ENCODE measurements around the gene DLGAP1.

DLGAP1 gene

GRCh38 chr18:3665780-3666525 is 789.2 kb downstream of the DLGAP1 start:
- TF ChIP-seq CTCF (IDR thresholded peaks at IDR 0.05; ENCODE audit: low read depth, low read length) = peak; percentile 92
- DNase-seq (ENCODE audit: low read depth in 2 of 2) = peak; percentile 94 to 95
- H3K4me3 ChIP-seq (replicated peaks in 1 of 2; ENCODE audit: low read depth in 2 of 2, low read length in 2 of 2) = no peak overlapping the region

GRCh38 chr18:3665204-3665603 is 789.9 kb downstream of the DLGAP1 start:
- no peak overlapping the region for H3K4me3 ChIP-seq (replicated peaks in 1 of 2; ENCODE audit: low read depth in 2 of 2, low read length in 2 of 2)
- TF ChIP-seq CTCF (IDR thresholded peaks at IDR 0.05; ENCODE audit: low read depth, low read length) = no peak
- no peak for DNase-seq (ENCODE audit: low read depth in 2 of 2)

- no peak overlapping the region for H3K4me3 ChIP-seq (replicated peaks in 1 of 2; ENCODE audit: low read depth in 2 of 2, low read length in 2 of 2)
- peak in 1 of 2 donors; percentile 40 for DNase-seq (ENCODE audit: low read depth in 2 of 2)
- no peak for TF ChIP-seq CTCF (IDR thresholded peaks at IDR 0.05; ENCODE audit: low read depth, low read length)
These were observed 790.4 kb downstream of the DLGAP1 start for GRCh38 chr18:3664563-3665178.

GRCh38 chr18:3663870-3664512 is 791.1 kb downstream of the DLGAP1 start:
- TF ChIP-seq CTCF (IDR thresholded peaks at IDR 0.05; ENCODE audit: low read depth, low read length) = no peak
- DNase-seq (ENCODE audit: low read depth in 2 of 2) = no peak
- no peak overlapping the region for H3K4me3 ChIP-seq (replicated peaks in 1 of 2; ENCODE audit: low read depth in 2 of 2, low read length in 2 of 2)

- DNase-seq (ENCODE audit: low read depth in 2 of 2) = no peak
- no peak overlapping the region for H3K4me3 ChIP-seq (replicated peaks in 1 of 2; ENCODE audit: low read depth in 2 of 2, low read length in 2 of 2)
- TF ChIP-seq CTCF (IDR thresholded peaks at IDR 0.05; ENCODE audit: low read depth, low read length) = no peak
These were observed 793.1 kb downstream of the DLGAP1 start for GRCh38 chr18:3661989-3662388.

GRCh38 chr18:3660739-3661515 is 794.2 kb downstream of the DLGAP1 start:
- no peak for TF ChIP-seq CTCF (IDR thresholded peaks at IDR 0.05; ENCODE audit: low read depth, low read length)

More at GRCh38 chr18:3660739-3661515, 794.2 kb downstream of the DLGAP1 start:
- peak in 1 of 2 donors; percentile 28 for DNase-seq (ENCODE audit: low read depth in 2 of 2)
- no peak overlapping the region for H3K4me3 ChIP-seq (replicated peaks in 1 of 2; ENCODE audit: low read depth in 2 of 2, low read length in 2 of 2)
